GM23338 (cell line): ENCODE results near the gene CERS5. TPM values are rescaled to one million over a fixed set of nuclear protein-coding genes. Genes with fewer than 3 reads are reported as not detected.

ENCODE experiments used
- ATAC-seq: fragments of 200-7000 bp; cut with Tn5 transposase; 3 replicates; pipeline ENCODE4 v1.9.1; 2020
- DNase-seq: peaks from one replicate; pipeline ENCODE4 v3.0.0-alpha.2; 2015; ENCODE audit warnings: low spot score
- H2AFZ ChIP-seq: fragments of 200-600 bp; sonication (generic); 2 replicates; pipeline ENCODE4 v1.8.0; 2016; ENCODE audit warnings: antibody characterized with exemption, mild to moderate bottlenecking, moderate library complexity
- H3F3A ChIP-seq: fragments of 200-600 bp; sonication (generic); replicated peaks from 2 replicates; pipeline ENCODE4 v1.8.0; 2017; ENCODE audit warnings: antibody characterized with exemption, mixed run types, low read depth
- H3K27ac ChIP-seq: fragments of 200-600 bp; sonication (generic); 2 replicates; pipeline ENCODE4 v1.6.1; 2016; ENCODE audit warnings: low read depth
- H3K27me3 ChIP-seq: fragments of 200-600 bp; sonication (generic); 2 replicates; pipeline ENCODE4 v1.8.0; 2016; ENCODE audit warnings: mild to moderate bottlenecking, mixed run types, moderate library complexity; ENCODE audit not compliant: insufficient read depth
- H3K36me3 ChIP-seq: fragments of 200-600 bp; sonication (generic); 2 replicates; pipeline ENCODE4 v1.8.0; 2016; ENCODE audit warnings: mild to moderate bottlenecking; ENCODE audit not compliant: insufficient read depth
- H3K4me1 ChIP-seq: fragments of 200-600 bp; sonication (generic); 2 replicates; pipeline ENCODE4 v1.8.0; 2016; ENCODE audit warnings: mild to moderate bottlenecking, moderate library complexity; ENCODE audit not compliant: insufficient read depth
- H3K4me2 ChIP-seq: fragments of 200-600 bp; sonication (generic); 2 replicates; pipeline ENCODE4 v1.7.1; 2017; ENCODE audit warnings: mixed run types
- H3K4me3 ChIP-seq: fragments of 200-600 bp; sonication (generic); 2 replicates; pipeline ENCODE4 v1.6.1; 2016; ENCODE audit warnings: mixed run types
- H3K79me2 ChIP-seq: fragments of 200-600 bp; sonication (generic); replicated peaks from 2 replicates; pipeline ENCODE4 v1.8.0; 2017; ENCODE audit warnings: mild to moderate bottlenecking; ENCODE audit not compliant: insufficient read depth
- H3K9me2 ChIP-seq: fragments of 200-600 bp; sonication (generic); 2 replicates; pipeline ENCODE4 v1.8.0; 2017; ENCODE audit not compliant: insufficient read depth
- H4K20me1 ChIP-seq: fragments of 200-600 bp; sonication (generic); replicated peaks from 2 replicates; pipeline ENCODE4 v1.8.0; 2017; ENCODE audit warnings: mild to moderate bottlenecking; ENCODE audit not compliant: insufficient read depth
- H3K27ac Mint-ChIP-seq: 2 replicates; pipeline ENCODE4 v1.8.0; 2020; ENCODE audit warnings: inconsistent platforms, mild to moderate bottlenecking, moderate library complexity, mixed read lengths
- H3K27me3 Mint-ChIP-seq: 3 replicates; pipeline ENCODE4 v1.8.0; 2022; ENCODE audit warnings: low read depth, mild to moderate bottlenecking, moderate library complexity, mixed read lengths, inconsistent platforms; ENCODE audit not compliant: insufficient read depth, poor library complexity
- H3K36me3 Mint-ChIP-seq: 3 replicates; pipeline ENCODE4 v1.8.0; 2021; ENCODE audit warnings: low read depth, mild to moderate bottlenecking, inconsistent platforms, moderate library complexity, mixed read lengths
- H3K4me1 Mint-ChIP-seq: 3 replicates; pipeline ENCODE4 v1.8.0; 2020; ENCODE audit warnings: mild to moderate bottlenecking, inconsistent platforms, mixed read lengths
- H3K4me3 Mint-ChIP-seq: 3 replicates; pipeline ENCODE4 v1.8.0; 2021; ENCODE audit warnings: moderate library complexity, mild to moderate bottlenecking, inconsistent platforms, mixed read lengths
- H3K9me3 Mint-ChIP-seq: 3 replicates; pipeline ENCODE4 v1.8.0; 2020; ENCODE audit warnings: moderate library complexity, mild to moderate bottlenecking, inconsistent platforms, mixed read lengths
- CREB1 ChIP-seq: fragments of 250-450 bp; sonication (Bioruptor Pico); IDR thresholded peaks from 2 replicates; pipeline ENCODE4 v1.5.0; 2020; ENCODE audit warnings: low read depth, mild to moderate bottlenecking, moderate library complexity
- CTCF ChIP-seq, 2 experiments: fragments of 200-600 bp in 1 of 2; sonication (generic) in 1 of 2; conservative IDR thresholded peaks; 2 replicates each; pipeline versions ENCODE4 v1.5.1 to v1.6.1; 2016 to 2017; ENCODE audit warnings: antibody characterized with exemption in 2 of 2, low read depth in 2 of 2, mild to moderate bottlenecking in 2 of 2, moderate library complexity in 1 of 2
- ETS1 ChIP-seq: IDR thresholded peaks from 2 replicates; pipeline ENCODE4 v1.6.1; 2016; ENCODE audit warnings: antibody characterized with exemption
- EZH2phosphoT487 ChIP-seq: fragments of 200-600 bp; sonication (generic); IDR thresholded peaks from one replicate; pipeline ENCODE4 v1.8.1; 2018; ENCODE audit warnings: antibody characterized with exemption; ENCODE audit not compliant: unreplicated experiment
- JUNB ChIP-seq: IDR thresholded peaks from one replicate; pipeline ENCODE4 v1.6.1; 2016; ENCODE audit warnings: antibody characterized with exemption; ENCODE audit not compliant: unreplicated experiment
- NANOG ChIP-seq: IDR thresholded peaks from 2 replicates; pipeline ENCODE4 v1.6.1; 2016; ENCODE audit warnings: antibody characterized with exemption, borderline replicate concordance
- POLR2AphosphoS5 ChIP-seq: IDR thresholded peaks from 2 replicates; pipeline ENCODE4 v1.6.1; 2016; ENCODE audit warnings: antibody characterized with exemption, low read depth
- REST ChIP-seq: IDR thresholded peaks from one replicate; pipeline ENCODE4 v1.6.1; 2018; ENCODE audit warnings: antibody characterized with exemption; ENCODE audit not compliant: unreplicated experiment
- STAT1 ChIP-seq: IDR thresholded peaks from one replicate; pipeline ENCODE4 v1.6.1; 2016; ENCODE audit warnings: antibody characterized with exemption; ENCODE audit not compliant: unreplicated experiment
- ZNF114 ChIP-seq: fragments of 250-450 bp; sonication (Bioruptor Pico); IDR thresholded peaks from 2 replicates; pipeline ENCODE4 v1.5.0; 2020; ENCODE audit warnings: mild to moderate bottlenecking, moderate library complexity
- ZNF331 ChIP-seq: fragments of 250-450 bp; sonication (Bioruptor Pico); IDR thresholded peaks from 2 replicates; pipeline ENCODE4 v1.5.0; 2020; ENCODE audit warnings: low read depth, mild to moderate bottlenecking, moderate library complexity
- ZNF462 ChIP-seq: fragments of 250-450 bp; sonication (Bioruptor Pico); IDR thresholded peaks from 2 replicates; pipeline ENCODE4 v1.5.0; 2020; ENCODE audit warnings: mild to moderate bottlenecking, moderate library complexity
- polyA plus RNA-seq: library from polyadenylated mRNA; unstranded; fragments of >200 nt; fragmentation: Nextera tagmentation; extraction: Ambion mirVana; gene quantifications from 2 replicates; pipeline ENCODE4 v1.2.1, GENCODE V29; 2016
- total RNA-seq: library from RNA; depleted of rRNA; stranded (reverse); fragments of >200 nt; shearing (Covaris generic); gene quantifications from 2 replicates; pipeline ENCODE4 v1.2.3, GENCODE V29; 2014

CERS5 gene
- total and polyA plus RNA-seq, 2 experiments from 2014 or later = 42.7 to 56.5 TPM

- no peak overlapping the region for H3K4me3 ChIP-seq
- H3K36me3 ChIP-seq = peaks cover 13% of the 10 kb centered on the region; the same call in 1 of the 2 replicates
- peaks cover 25% of the 10 kb centered on the region; the same call in 2 of the 3 replicates for H3K36me3 Mint-ChIP-seq
- no peaks in the 10 kb centered on the region for H3K4me1 Mint-ChIP-seq
- peaks cover 12% of the 10 kb centered on the region for H4K20me1 ChIP-seq
- H3K27ac Mint-ChIP-seq = no peak overlapping the region
- no peak overlapping the region for H2AFZ ChIP-seq
- H3K79me2 ChIP-seq = peaks cover 40% of the 10 kb centered on the region
- no peaks in the 10 kb centered on the region for H3K9me2 ChIP-seq
- ATAC-seq (no peak), DNase-seq (no peak)
- no peaks in the 10 kb centered on the region for H3K27me3 Mint-ChIP-seq
- no peaks in the 10 kb centered on the region for H3K27me3 ChIP-seq
- no peaks in the 10 kb centered on the region for H3K9me3 Mint-ChIP-seq
- H3K4me1 ChIP-seq = no peaks in the 10 kb centered on the region
- no peak overlapping the region for H3K4me3 Mint-ChIP-seq
- H3F3A ChIP-seq = no peaks in the 10 kb centered on the region
- H3K4me2 ChIP-seq = no peak overlapping the region
- no peak overlapping the region for H3K27ac ChIP-seq
- TF ChIP-seq JUNB (no peak), ZNF462 (CRISPR knock-in tag) (no peak), ZNF331 (no peak), EZH2phosphoT487 (no peak), CTCF (conservative IDR thresholded peaks at IDR 0.05; ENCODE audit: low read depth in 2 of 2) (no peak), ZNF114 (CRISPR knock-in tag) (no peak), ETS1 (no peak), CREB1 (CRISPR knock-in tag) (no peak), NANOG (no peak), STAT1 (no peak), POLR2AphosphoS5 (no peak), REST (no peak)
Observed at GRCh38 chr12:50145439-50145838, 21.7 kb downstream of the CERS5 start.
